Upper lobe of left lung (tissue), 4 donors: ENCODE measurements around the gene EFHD1.

Experiments
- EP300 ChIP-seq, 4 donors: sonication (generic); formaldehyde crosslinking; IDR thresholded peaks; one replicate each; pipeline ENCODE4 v1.5.1; 2017; ENCODE audit warnings: antibody characterized with exemption in 4 of 4, control low read depth in 2 of 4
- TF ChIP-seq, protein P1 (sequence below), 6 experiments: fragments of 450-650 bp in 4 of 6; fragments of 200-600 bp in 2 of 6; sonication (generic) in 2 of 6; IDR thresholded peaks; one replicate each; pipeline ENCODE4 v1.5.1; 2016 to 2019; ENCODE audit warnings: antibody characterized with exemption in 6 of 6

DNA sequence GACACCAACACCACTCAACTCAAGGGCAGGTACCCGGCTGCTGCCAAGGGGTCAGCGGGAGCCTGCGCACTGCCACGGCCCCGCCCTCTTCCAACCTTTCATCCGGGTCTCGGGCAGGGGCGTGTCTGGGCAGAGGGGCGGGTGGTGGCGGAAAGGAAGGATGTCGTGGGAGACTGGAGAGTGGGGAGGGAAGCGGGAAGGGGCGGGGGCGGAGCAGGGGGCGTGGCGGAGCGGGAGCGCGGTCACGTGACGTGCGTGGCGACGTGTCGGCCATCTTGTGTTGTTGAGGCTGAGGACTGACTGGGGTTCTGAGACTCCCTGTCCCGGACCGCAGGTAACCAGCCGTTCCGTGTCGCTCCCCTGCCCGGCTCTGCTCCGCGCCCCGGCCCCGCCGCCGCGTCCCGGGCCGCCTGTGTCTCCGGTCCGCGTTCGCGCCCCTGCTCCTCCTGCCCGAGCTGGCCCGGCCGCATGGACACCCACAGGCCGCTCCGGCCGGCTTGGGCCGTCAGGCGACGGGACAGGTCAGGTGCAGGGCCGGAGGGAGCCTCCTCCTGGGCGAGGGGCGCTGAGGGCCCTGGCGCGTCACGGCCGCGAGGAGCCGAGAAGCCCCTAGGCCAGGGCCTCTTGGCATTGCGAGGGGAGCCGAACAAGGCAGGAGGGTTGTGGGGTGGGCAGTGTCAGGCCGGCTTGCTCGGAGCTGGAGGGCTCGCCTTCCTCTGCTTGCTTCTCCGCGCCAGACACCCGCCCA lies 63.8 kb downstream of the EFHD1 start, which contains the start of gene GIGYF2:
- TF ChIP-seq, protein P1, sequence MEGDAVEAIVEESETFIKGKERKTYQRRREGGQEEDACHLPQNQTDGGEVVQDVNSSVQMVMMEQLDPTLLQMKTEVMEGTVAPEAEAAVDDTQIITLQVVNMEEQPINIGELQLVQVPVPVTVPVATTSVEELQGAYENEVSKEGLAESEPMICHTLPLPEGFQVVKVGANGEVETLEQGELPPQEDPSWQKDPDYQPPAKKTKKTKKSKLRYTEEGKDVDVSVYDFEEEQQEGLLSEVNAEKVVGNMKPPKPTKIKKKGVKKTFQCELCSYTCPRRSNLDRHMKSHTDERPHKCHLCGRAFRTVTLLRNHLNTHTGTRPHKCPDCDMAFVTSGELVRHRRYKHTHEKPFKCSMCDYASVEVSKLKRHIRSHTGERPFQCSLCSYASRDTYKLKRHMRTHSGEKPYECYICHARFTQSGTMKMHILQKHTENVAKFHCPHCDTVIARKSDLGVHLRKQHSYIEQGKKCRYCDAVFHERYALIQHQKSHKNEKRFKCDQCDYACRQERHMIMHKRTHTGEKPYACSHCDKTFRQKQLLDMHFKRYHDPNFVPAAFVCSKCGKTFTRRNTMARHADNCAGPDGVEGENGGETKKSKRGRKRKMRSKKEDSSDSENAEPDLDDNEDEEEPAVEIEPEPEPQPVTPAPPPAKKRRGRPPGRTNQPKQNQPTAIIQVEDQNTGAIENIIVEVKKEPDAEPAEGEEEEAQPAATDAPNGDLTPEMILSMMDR (IDR thresholded peaks at IDR 0.05), result peak in 2 of 6 experiments; percentile 15 to 19
- no peak for TF ChIP-seq EP300 (IDR thresholded peaks at IDR 0.05)
